ENCODE measurements around the gene RGS14.
"Not testable (repeated sequence)": the region's sequence is repeated elsewhere in the genome, so short reads cannot be mapped to it uniquely, and the experiment has no call there.

RGS14 gene

DNA sequence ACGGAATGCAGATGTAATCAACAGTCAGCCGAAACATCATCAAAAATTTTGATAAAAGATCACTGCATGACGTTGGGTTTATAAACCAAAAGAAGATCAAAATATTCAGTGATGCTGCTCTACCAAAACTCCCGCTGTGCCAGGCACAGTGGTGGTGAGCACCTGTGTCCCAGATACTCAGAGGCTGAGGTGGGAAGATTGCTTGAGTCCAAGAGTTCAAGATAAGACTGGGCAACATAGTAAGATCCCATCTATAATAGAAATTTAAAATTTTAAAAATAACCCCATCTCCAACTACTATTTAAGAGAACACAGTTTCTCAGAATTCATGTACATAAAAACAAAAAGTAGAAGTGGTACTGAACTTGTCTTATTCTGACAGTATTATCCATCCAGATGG lies 10.0 kb upstream of the RGS14 start:
- no peak for DNase-seq

DNA sequence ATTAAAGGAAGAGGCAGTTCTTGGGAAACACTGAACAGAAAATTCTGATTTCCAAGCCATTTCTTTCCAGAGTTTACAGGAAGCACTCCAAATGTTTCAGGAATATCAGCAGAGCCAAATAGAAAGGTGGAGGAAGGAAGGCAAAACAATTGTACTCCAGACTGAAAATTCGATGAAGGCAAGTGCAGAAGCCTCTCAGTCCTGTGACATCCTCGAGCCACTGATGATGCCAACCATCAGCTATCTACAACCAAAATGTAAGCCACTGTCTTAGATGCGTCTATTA lies 8.4 kb upstream of the RGS14 start:
- DNase-seq: no peak

DNA sequence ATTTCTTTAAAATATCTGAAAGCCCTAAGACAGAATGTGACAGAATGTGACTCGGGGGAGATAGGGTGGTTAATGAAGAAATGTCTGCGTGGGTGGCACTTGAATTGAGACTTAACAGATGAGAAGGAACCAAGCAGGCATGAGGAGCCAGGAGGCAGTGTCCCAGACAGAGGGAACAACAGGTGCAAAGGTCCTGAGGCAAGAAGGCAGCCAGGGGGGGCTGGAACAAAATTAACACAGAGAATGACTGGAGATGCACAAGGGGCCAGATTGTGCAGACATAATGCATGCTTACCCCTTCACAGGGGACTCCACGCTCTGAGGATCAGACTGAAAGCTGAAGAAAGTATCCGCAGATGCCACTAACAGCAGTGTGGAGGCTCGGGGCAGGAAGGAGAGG lies 8.0 kb upstream of the RGS14 start:
- no peak for DNase-seq

DNA sequence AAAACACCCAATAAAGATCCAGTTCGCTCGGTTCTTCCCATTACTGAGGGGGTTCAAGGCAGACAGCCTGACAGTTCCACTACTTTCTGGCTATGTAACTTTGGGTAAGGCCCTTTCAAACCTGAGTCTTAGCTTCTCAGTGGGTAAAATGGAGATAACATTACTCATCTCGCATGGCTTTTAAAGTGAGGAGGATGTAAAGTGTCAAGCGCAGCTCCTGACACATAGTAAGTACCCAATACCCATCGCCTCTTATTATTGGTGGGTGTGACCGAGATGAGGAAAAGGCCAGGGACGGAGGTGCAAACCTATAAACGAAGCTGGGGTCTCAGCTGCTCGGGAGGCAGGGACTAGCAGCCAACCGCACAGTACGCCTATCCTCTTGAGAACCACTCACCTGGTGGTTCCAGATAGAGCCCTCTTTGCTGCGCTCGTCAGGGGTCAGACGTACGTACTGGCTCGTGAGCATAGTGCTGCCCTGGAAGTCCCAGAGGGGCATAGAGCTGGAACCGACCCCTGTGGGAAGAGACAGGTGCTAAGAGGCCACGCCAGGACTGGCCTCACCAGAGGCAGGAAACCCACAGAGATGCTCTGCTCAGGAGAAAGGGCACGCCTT lies 6.8 kb upstream of the RGS14 start:
- no peak for DNase-seq

DNA sequence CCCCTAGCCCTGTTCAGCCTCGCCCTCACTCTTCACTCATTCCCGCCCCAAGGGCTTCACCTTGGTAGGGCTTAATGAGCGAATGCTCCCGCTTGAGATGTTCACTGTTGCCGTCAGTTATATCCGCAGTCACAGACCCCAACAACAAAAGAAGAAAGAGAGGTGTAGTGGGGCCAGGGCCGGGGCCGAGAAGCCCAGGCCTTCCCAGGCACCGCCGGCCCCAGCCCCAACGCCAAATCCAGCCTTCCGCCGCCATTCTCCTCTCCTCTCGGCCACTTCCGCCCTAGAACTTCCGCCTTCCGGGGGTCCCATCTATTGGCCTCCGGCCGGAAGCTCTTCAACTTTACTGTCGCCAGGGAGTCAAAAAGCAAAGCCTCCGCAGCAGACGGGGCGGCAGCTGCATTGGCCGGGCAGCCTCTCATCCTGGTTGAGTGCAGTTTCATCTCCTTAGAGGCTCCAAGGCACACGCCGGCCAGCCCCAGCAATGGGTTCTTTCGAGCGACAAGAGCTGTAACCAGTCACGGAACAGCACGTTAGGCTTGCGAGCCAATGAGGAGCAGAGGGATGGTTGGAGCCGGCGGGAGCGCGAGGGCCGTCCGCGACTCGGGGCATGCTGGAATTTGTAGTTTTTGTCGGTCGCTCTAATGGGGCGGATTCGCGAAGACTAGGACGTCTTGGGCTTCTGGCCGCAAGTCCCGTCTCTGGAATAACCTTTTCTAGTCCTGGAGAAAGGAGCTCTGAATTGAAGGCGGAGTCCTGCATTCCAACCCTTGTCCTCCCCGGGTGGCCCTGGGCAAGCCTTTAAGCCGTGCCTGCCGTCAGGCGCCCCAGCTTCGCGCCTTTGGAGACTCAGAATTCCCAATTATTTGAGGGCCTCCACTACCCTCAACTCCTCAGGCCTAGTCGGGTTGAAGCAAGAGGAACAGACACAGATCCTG lies 6.1 kb upstream of the RGS14 start, which contains the start of gene LMAN2:
LMAN2 (minus strand) TSS at position 277 of the 938 bp plus-strand sequence; CDS start at position 256, 21 bp downstream.
- DNase-seq: peak; percentile 98

DNA sequence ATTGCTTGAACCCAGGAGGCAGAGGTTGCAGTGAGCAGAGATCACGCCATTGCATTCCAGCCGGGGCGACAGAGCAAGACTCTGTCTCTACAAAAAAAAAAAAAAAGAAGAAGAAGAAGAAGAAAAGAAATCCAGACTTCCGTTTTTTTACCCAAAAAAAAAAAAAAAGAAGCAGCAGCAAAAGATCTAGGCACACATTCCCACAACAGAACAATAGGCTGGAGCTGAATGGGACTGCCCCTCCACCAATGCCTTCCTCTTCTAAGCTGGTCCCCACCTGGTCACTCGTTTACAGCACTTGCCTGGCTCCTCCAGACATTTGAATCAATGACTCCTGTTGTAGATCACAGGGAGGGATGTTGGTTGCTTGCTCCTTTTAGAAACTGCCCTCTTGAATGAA lies 4.6 kb upstream of the RGS14 start:
- no peak for DNase-seq

DNA sequence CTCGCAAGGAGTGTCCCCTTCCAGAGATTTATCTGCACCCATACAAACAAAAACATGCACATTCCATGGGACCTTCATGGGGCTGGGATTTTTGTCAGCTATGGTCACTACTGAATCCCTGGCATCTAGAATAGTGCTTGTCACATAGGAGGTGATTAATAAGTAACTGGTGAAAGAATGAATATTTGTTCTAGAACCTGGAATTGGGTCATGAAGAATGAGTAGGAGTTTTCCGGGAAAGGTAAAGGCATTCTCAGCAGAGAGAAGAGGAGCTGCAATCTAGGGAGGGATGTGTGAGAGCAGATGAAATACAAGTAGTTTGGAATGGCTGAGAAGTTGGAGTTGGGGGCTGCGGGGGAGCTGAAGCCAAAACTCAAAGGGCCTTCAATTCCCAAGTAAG lies 3.5 kb upstream of the RGS14 start:
- no peak for DNase-seq

DNA sequence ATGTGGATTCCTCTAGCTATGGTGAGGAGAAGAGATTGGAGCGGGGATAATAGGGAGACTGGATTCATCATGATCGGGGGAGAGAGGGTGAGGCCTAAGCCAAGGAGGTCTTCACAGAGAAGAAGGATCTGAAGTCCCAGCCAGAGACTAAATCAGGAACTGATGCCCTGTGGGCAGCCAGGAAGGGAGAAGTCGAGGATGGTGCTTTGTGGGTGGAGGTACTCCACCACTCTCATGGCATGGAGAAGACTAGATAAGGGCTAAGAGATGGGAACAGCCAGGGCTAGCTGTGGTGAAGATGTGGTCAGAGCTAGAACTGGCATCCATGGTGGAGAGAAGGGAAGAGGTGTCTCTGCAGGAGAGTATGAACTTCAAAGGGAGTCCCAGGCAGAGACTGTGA lies 3.0 kb upstream of the RGS14 start:
- DNase-seq: no peak

DNA sequence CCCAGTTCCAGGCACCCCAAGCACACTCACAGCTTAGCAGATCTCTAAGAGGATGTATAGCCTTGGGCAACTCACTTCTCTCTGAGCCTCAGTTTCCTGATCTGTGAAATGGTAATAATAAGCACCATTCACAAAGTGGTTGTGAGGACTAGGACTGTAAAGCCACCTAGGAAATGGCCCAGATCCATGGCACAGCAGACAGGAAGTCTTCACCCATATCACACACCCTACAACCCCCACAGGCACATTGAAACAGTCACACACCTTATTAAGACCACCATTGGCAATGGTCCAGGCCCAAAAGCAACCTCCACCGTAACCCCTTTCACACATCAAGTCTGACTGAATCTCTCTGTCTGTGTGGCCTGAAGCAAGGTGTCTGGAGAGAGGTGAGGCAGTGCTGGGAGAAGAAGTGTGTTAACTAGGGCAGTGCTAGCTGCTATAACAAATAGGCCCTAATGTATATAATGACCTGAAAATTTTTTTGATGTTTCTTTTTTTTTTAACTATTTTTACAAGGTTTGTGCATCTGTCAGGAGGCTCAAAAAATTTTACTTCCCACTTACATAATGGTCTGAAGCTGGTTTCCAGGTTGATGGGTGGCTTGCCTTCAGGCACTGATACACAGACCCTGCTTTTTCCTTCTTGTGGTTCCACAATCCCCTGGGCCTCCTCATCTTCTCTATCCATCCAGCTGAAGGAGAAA lies 2.4 kb upstream of the RGS14 start:
- DNase-seq: no peak

DNA sequence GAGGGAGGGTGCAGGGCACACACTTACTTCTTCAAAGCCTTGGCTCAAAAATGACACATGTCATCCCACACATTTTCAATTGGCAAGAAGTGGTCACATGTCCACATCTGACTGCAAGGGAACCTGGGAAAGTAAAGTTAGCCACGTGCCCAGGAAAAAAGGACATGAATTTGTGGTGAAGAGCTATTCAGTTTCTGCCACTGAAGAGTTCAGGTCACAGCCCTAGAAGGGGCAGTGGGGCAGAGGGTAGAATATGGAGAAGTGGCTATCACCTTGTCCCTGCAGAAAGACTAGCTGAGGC lies 1.9 kb upstream of the RGS14 start:
- DNase-seq: no peak

DNA sequence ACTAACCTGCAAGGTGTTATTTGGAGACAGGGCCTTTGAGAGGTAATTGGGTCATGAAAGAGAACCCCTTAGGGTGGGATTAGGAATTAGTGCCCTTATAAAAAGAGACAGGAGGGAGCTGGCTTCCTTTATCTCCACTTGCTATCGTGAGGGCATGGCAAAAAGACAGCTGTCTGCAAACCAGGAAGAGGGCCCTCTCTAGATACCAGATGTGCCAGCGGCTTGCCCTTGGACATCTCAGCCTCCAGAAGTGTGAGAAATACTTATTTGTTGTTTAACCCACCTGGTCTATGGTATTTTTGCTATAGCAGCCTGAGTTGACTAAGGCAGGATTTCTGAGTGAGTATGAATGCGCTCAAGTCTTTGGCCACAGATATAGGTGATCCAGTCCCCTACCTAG lies 978 bp upstream of the RGS14 start:
- no peak for DNase-seq

DNA sequence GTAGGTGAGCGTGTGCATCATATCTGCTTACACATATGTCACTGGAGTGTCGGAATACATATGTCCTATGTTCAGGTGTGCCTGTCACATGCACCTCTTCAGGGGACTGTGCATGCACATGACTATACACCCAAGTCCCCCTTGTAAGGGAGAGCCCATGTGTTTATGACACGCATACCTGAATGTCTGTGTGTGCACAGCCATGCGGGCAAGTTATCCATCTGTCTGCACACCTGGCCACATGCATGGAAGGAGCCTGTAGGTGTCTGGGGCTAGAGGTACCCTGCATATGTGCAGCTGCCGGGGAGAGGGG lies 622 bp upstream of the RGS14 start:
- no peak for DNase-seq

DNA sequence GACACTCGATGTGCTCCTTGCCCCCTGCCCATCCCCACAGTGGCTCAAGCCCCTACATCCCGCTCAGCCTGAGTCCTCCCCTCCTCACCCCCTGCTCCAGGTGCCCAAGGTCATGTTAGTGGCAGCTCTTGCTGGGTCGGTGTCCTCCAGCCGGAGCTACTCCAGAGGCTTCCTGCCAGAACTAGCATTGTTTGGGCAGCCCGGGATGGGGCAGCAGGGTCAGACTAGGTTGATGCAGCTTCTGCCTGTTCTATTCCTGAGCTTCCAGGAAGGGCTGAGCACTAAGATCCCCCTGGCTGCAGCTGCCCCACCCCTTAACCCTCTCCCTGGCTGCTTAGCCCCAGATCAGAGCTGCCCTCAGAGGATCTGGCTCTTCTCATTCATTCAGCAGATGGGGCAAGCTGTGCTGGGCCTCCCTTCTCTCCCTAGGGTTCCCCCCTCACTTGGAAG lies 671 bp downstream of the RGS14 start:
- DNase-seq: no peak

DNA sequence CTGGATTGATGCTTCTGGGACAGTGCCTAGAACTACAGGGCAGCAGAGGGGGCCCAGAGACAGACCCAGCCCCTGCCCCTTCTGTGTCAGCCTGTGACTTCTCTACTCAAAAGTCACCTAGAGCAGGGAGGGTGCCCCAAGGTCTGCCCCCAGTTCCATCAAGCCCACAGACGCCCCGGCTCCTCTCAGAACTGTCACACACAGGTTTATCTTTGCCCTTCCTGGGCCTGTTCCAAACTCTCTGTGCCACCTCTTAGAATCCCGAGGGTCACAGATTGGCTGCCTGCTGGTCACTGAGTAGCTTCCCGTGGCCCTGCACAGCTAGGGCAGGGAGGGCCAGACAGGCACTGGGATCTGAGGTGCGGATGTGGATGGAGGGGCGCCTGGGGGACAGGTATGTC lies 1.7 kb downstream of the RGS14 start:
- DNase-seq: no peak

DNA sequence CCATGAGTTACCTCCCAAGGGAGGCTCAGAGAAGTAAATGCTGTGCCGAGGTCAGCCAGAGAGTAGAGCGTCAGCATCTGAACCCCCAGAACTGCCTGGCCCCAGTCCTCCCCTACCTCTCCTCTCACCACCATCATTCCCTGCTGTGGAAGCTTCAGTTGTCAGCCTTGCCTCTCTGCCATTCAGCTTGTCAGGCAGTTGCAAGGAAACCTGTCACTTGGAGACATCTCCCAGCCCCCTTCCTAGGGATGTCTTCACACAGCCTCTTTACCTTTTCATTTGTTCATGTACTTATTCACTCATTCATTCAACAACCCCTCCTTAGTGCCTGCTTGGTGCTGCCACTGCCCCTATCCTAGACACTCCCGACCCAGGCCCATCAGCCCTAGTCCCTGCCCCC lies 2.1 kb downstream of the RGS14 start:
- DNase-seq: no peak

DNA sequence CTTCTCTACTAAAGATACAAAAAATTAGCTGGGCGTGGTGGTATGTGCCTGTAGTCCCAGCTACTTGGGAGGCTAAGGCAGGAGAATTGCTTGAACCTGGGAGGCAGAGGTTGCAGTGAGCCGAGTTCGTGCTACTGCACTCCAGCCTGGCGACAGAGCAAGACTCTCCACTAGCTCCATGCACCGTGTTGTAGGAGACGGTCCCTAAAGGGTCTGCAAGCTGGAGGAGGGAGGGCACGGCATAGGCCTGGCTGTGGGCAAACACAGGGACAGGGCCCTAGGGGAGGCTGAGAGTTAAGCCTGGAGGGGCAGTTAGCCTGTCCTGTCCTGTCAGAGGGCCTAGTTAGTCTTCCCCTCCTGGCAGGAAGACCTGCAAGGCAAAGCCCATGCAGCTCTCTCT lies 3.0 kb downstream of the RGS14 start:
- DNase-seq: not testable (repeated sequence)

DNA sequence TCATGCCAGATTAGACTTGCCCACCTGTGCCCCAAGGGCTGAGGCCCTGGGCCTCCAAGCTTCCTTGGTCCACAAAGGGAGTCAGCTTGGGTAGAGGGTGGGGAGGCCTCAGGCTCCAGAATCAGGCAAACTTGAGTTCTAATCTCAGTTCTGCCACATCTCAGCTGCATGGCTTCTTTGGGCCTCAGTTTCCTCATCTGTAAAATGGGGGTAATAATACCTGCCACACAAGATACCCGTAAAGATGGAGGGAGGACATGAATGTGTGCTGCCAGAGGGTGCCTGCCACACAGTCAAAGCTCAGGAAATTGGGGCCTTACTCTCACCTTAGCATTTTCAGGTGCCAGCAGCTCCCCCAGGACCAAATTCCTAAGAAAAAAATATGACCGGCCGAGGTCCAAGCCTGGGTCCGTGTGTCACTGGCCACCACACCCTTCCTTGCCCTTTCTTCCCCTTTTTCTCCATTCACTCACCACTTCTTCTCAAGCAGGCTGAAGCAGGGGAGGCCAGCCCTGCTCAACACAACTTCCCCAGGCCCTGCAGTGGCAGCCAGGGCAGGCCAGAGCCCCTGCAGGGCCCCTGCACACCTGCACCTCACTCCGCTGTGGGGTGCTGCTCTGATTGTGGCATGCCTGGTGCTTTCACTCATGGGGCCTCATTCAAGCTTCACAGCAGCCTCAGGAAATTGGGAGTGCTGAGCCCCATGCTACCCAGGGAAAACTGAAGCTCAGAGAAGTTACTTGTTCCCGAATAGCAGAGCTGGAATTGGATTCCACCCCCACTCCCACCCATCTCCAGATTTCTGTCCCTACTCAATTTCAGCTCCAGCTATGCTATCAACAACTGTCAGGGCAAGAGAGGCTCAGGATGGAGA lies 3.9 kb downstream of the RGS14 start:
- no peak for DNase-seq

DNA sequence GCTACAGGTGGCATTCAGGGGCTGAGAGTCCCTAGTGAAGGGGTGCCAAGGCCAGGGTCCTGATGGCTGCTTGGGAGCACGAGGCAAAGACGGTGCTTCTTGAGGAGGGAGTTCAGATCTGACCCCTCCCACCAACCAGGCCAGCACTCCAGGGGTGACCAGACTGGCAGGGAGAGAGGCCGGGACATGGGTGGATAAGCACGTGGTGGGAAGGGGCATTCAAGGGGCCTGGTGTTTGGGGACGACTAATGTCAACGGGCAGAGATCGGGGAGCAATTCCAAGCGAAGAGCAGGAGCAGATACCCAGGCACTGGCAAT lies 4.5 kb downstream of the RGS14 start:
- DNase-seq: no peak

DNA sequence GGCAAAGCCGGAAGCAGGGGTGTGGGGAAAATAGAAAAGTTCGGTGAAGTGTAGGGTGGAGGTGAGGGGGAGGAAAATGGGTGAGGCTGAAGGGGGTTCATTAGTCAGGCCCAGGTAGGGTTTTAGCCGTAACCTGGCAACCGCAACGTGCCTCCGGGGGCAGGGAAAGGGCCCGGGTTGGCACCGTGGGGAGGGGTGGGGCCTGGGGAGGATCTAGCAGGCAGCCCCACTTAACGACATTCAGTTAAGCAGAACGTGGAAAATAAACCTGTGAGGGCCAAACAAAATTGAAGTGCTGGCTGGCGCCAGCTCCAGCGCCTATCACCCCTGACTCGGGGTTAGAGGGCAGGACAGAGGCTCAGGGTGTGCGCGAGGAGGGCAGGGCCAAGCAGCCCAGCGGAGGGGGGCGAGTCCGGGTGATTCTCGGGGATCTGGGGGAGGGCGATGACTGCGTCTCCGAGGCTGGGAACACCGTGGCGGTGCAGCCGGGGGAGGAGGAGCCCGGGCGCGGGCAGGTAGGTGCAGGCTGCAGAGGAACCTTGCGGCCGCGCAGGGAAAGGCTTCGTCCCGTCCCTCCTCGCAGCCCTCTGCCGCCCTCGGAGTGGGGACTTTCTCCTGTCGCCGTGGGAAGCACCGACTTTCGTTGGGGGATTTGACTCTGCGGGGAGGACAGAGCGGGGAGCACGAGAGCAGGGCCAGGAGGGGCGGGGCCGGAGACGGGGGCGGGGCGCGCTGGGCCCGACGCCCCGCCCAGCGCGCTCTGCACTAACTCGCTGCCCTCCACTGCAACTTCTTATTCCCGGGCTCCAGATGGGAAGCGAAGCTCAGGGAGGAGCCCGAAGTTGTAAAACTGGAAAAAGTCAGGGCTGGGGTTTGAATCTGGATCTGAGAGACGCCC lies 5.1 kb downstream of the RGS14 start:
- peak; percentile 43 for DNase-seq

DNA sequence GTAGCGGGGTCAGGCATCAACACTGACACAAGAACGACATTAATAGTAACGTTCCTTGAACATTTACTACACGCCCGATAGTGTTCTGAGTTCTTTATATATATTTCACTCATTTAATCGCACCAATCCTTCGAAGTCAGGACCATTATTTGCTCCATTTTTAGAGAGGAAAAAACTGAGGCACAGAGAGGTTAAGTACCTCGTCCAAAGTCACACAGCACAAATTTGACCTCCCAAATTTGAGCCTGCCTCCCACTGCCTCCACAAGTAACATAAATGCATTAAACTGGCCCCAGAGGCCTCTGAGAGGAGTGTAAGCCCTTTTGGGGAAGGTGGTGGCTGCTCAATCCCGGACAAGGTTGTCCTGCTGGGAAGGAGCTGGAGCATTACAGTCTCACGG lies 5.8 kb downstream of the RGS14 start:
- DNase-seq: no peak

DNA sequence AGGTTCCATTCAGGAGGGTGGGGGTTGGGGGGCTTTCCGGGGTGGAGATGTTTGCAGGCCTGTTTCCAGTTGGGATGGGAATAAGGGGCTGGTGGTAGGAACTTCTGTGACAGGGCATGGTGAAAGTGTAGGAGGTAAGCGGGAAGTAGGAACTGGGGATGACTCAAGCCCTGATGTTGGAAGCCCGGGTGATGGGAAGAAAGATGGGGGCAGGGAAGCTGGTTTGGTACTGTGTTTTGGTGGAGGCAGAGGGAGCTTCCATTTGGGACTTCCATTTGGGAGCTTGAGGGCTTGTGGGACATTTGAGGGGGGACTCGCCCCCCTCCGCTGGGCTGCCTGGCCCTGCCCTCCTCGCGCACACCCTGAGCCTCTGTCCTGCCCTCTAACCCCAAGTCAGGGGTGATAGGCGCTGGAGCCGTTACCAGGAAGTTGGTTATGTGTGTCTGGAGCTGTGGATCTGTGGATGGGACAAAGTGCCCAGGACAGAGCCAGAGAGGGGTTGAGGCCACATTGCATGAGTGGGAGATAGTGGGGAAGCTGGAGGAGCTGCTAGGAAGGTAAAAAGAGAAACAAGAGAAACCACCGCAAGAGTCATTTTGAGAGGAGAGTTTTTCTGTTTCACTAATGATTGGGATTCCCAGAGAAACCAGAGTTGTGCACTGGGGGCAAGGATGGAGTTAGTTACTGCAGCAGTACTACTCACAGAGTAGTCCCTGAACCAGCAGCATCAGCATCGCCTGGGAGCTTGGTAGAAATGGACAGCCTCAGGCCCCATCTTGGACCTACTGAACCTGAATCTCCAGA lies 6.6 kb downstream of the RGS14 start:
- DNase-seq: no peak
